Spleen (tissue), 7 donors: ENCODE results near the gene C1QL1.

Source experiments
- CTCF ChIP-seq, 11 experiments: fragments of 200-600 bp in 7 of 11; fragments of 450-650 bp in 4 of 11; sonication (generic) in 4 of 11; IDR thresholded peaks in 8 of 11; conservative IDR thresholded peaks in 3 of 11; 1 replicate in 7 of 11; 2 replicates in 4 of 11; pipeline versions ENCODE4 v1.4.0 to v1.8.0; 2016 to 2021; ENCODE audit warnings: antibody characterized with exemption in 11 of 11, inconsistent platforms in 4 of 11, mild to moderate bottlenecking in 1 of 11
- POLR2AphosphoS5 ChIP-seq, 3 donors: sonication (generic); formaldehyde crosslinking; IDR thresholded peaks; one replicate each; pipeline ENCODE4 v1.5.1; 2017; ENCODE audit warnings: antibody characterized with exemption in 3 of 3
- donor health status: DM: no; HTN: no; CAD: no; lungs with moderate emphysema.
- donor health status: DM: no; HTN: no; CAD: no.
- donor health status: DM: no; HTN: no; CAD: no.

DNA sequence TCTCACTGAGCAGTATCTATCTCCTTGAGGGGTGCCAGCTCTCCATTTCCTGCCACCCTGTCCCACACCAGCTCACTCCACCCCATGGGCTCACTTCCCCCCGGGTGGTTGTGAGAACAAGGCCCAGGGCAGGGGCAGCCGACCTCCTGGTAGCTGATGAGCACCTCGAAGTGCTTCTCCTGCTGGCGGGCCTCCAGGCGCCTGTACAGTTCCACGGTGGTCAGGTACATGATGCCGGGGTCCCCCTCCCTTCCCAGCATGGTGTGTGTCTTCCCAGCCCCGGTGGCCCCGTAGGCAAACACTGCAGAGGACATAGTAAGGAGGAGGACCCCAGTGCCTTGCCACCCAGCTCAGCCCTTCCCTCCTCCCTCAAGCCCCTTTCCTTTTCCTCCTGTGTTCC lies 33.0 kb downstream of the C1QL1 start:
- TF ChIP-seq CTCF (IDR thresholded peaks at IDR 0.05 in 8 of 11, conservative IDR thresholded peaks at IDR 0.05 in 3 of 11), result no peak
- TF ChIP-seq POLR2AphosphoS5 (IDR thresholded peaks at IDR 0.05), result no peak
